ENCODE data around the gene ACP1.

The ACP1 gene

GRCh38 chr2:279956-280649, 15.4 kb downstream of the ACP1 start:
- in situ Hi-C loops (cut with MboI; ENCODE audit: low sequenced_read_pairs), result no loop called here

- in situ Hi-C loops (cut with MboI; ENCODE audit: low sequenced_read_pairs), result no loop called here
These were observed 15.9 kb downstream of the ACP1 start for GRCh38 chr2:280650-281110.

- in situ Hi-C loops (cut with MboI; ENCODE audit: low sequenced_read_pairs), result no loop called here
These were observed 16.6 kb downstream of the ACP1 start for GRCh38 chr2:281381-281780.

- in situ Hi-C loops (cut with MboI; ENCODE audit: low sequenced_read_pairs), result no loop called here
These were observed 17.9 kb downstream of the ACP1 start for GRCh38 chr2:282371-283263.

GRCh38 chr2:283996-284794, 19.4 kb downstream of the ACP1 start:
- in situ Hi-C loops (cut with MboI; ENCODE audit: low sequenced_read_pairs), result no loop called here

- in situ Hi-C loops (cut with MboI; ENCODE audit: low sequenced_read_pairs), result no loop called here
These were observed 20.2 kb downstream of the ACP1 start for GRCh38 chr2:284896-285492.

- in situ Hi-C loops (cut with MboI; ENCODE audit: low sequenced_read_pairs), result no loop called here
These were observed 20.8 kb downstream of the ACP1 start for GRCh38 chr2:285531-285930.

GRCh38 chr2:286035-286434, 21.3 kb downstream of the ACP1 start:
- in situ Hi-C loops (cut with MboI; ENCODE audit: low sequenced_read_pairs), result no loop called here

- in situ Hi-C loops (cut with MboI; ENCODE audit: low sequenced_read_pairs), result no loop called here
These were observed 22.1 kb downstream of the ACP1 start for GRCh38 chr2:286774-287392.

GRCh38 chr2:287471-287885, 22.7 kb downstream of the ACP1 start:
- in situ Hi-C loops (cut with MboI; ENCODE audit: low sequenced_read_pairs), result no loop called here

GRCh38 chr2:287911-288757, 23.4 kb downstream of the ACP1 start, which contains the start of gene ALKAL2:
Gene ALKAL2 (minus strand): TSS chr2:288091. CDS start chr2:287835, 256 bp downstream.
- in situ Hi-C loops (cut with MboI; ENCODE audit: low sequenced_read_pairs), result no loop called here

GRCh38 chr2:288758-289361, 24.1 kb downstream of the ACP1 start:
- in situ Hi-C loops (cut with MboI; ENCODE audit: low sequenced_read_pairs), result no loop called here

- in situ Hi-C loops (cut with MboI; ENCODE audit: low sequenced_read_pairs), result no loop called here
These were observed 24.8 kb downstream of the ACP1 start for GRCh38 chr2:289362-290089.

GRCh38 chr2:290090-290722, 25.5 kb downstream of the ACP1 start:
- in situ Hi-C loops (cut with MboI; ENCODE audit: low sequenced_read_pairs), result no loop called here

GRCh38 chr2:295090-295489, 30.3 kb downstream of the ACP1 start:
- in situ Hi-C loops (cut with MboI; ENCODE audit: low sequenced_read_pairs), result no loop called here

GRCh38 chr2:296354-296753, 31.6 kb downstream of the ACP1 start:
- in situ Hi-C loops (cut with MboI; ENCODE audit: low sequenced_read_pairs), result no loop called here

- in situ Hi-C loops (cut with MboI; ENCODE audit: low sequenced_read_pairs), result no loop called here
These were observed 40.6 kb downstream of the ACP1 start for GRCh38 chr2:305366-305765.
